GM19467 (cell line): Measurements from ENCODE around the gene LRBA.

Experiments used
- ATAC-seq: cut with Tn5 transposase; IDR thresholded peaks from one replicate; pipeline ENCODE4 v1.9.1; 2021; ENCODE audit warnings: mild to moderate bottlenecking, moderate library complexity; ENCODE audit not compliant: unreplicated experiment

Gene LRBA

DNA sequence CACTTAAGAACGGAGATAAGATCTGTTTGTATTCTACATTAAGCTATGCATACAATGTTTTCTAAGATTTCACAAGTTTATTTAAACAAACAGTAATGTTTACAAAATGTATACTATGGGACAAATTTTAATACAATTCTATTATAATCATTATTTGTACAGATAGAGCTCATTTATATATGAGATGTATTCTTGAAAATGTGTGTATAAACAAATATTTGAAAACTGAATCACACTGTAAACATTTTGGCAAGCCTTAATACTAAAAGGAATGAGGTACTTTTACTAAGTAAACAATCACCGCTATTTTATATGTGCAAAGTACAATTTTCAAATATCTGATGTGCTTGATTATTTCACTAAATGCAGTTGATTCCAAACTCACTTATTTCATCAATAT is 552.3 kb downstream of the LRBA start:
- ATAC-seq = no peak

DNA sequence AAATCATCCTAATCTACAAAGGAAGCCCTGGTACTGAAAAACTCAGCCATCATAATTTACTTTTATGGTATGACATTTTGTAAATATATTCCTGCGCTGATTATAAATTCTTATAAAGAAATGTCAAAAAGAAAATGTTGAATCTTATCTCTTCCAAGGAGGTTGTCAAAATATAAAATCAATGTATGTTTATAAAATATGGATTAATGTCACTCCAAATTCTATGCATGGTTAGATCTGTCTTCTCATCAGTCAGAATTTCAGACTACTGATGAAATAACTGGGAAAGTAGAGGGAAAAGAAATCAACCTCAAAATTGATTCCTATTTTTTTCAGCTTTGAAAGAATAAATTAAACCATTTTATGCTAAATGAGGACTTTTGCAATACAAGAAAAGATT is 553.1 kb downstream of the LRBA start:
- no peak for ATAC-seq

- no peak for ATAC-seq
These were observed 557.3 kb downstream of the LRBA start for GRCh38 chr4:150457802-150458201.

DNA sequence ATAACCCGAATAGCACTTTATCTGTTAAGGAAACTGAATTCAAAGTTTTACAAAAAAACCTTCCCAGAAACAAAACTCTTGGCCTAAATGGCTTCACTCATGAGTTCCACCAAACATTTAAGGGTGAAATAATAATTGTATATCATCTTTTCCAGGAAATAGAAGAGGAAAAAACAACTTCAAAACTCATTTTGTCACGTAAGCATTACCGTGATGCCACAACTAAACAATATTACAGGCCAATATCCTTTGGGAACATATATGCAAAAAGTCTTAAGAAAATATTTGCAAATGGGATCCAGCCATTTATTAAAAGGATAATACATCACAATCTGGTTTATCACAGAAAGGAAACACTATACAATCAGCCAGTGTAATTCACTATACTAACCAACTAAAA is 563.2 kb downstream of the LRBA start:
- ATAC-seq = no peak

- ATAC-seq = no peak
These were observed 567.7 kb downstream of the LRBA start for GRCh38 chr4:150447356-150447755.

DNA sequence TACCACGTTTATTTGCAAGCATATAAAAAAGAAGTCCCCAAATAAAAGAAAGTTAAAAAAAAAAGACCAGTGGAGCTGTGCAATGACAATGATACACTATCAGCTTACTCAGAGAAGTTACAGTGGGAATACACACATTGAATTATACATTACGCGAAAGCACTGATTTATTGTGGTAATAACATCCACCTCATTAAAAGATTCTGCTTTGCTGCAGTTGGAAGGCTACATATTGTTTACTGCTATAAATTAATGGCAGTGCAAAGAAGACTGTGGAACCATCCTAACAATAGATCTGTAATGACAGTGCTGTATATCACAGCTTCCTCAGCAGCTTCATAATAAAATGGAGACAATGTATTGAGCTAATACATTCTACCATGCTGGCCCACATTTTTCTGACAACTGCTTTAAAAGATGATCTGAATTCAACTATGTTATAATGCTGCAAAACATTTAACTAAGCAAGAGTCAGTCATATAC is 575.6 kb downstream of the LRBA start:
- ATAC-seq = no peak

DNA sequence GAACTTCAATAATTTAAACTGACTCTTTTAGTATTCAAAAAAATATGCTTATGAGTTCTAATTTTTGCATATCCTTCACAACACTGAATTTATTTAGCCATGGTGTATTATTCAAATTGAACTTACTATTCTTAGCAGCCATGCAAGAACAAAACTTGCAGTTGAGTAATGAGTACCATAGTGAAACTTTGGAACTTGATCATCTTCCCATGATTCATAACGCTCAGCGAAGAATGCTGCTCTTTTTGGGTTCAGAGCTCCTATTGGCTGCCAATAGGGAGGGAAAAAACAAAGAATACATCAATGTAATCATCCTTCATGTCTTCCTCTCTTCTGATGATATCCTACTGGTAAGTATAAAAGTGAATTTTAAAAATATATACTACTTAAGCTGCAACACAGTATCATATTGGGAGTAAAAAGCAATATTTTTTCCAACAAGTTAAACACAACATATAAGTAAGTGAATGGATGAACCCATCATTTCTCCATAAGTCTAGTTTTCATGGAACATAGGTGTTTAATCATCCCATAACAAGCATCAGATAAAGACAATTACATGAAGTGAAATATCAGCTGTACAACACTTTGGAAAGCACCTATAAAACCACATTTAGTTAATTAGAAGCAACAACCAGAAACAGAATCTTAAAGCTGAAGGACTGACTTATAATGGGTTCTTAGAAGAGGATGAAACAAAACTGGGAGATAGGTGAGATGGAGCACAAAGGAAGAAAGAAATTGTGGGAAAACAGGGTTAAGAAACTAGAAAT is 578.3 kb downstream of the LRBA start:
- no peak for ATAC-seq

- no peak for ATAC-seq
These were observed 583.9 kb downstream of the LRBA start for GRCh38 chr4:150431221-150431620.

- ATAC-seq = no peak
These were observed 589.9 kb downstream of the LRBA start for GRCh38 chr4:150425161-150425560.

GRCh38 chr4:150423503-150423902 is 591.6 kb downstream of the LRBA start:
- ATAC-seq = no peak

GRCh38 chr4:150423074-150423473 is 592.0 kb downstream of the LRBA start:
- ATAC-seq = no peak

- ATAC-seq = no peak
These were observed 593.5 kb downstream of the LRBA start for GRCh38 chr4:150421612-150422011.

GRCh38 chr4:150419939-150420338 is 595.1 kb downstream of the LRBA start:
- no peak for ATAC-seq

GRCh38 chr4:150418757-150419410 is 596.2 kb downstream of the LRBA start:
- no peak for ATAC-seq

- ATAC-seq = no peak
These were observed 599.9 kb downstream of the LRBA start for GRCh38 chr4:150415213-150415612.

DNA sequence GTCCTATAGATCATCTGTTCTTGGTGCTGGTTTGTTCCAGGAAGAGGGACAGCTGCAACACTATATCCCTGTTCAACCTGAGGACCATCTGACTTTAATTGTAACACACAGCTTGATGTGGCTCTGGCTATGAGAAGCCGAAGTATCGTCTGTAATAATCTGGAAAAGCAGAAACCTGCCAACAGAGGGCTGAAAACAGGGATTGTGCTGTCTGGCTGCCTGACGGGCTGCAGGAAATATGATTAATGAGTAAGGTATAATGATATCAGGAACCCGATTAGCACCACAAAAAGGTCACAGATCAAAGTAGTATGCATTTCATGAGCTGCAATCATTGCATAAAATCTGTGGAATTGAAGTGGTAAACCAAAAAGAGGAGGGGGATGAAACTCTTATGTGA is 603.6 kb downstream of the LRBA start:
- ATAC-seq = no peak

DNA sequence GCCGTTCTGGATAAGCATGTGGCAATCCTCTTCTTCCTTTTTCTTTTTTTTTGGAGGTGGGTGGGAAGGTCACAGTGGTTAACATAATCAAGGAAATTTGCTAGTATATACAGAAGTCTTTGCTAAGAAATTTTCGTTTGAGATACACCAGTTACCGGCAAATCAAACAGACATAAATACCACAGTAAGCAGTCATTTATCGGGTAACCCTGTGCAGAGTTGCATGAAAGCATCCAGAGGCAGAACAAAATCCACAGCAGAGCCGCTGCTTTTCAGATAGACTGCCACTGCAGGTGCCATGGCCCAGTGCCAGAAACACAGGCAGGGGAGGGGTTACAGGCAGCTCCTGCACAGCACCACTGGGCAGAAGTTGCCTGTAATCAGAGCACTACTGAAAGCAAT is 612.2 kb downstream of the LRBA start:
- ATAC-seq = peak; percentile 74

DNA sequence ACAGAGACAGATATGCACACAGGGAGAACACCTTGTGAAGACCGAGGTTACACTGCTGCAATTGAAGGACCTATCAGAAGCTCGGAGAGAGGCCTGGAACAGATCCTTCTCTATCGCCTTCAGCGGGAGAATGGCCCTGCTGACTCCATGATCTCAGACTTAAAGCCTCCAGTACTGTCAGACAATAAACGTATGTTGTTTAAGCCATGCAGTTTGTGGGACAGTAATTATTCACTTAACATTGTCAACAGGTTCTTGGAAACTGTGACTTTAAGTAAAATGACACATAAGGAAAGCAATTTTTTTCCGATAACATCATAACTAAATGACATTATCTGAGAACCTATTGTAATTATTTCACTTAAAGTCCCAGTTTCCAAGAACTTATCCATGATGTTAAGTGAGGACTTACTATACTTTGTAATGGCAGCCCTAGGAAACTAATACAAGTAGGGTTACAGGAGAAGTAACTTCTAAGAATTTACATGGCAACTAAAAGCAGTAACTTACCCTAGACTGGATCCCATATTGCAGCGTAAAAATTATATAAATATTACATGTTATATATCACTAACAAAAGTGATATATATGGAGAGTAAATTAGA is 613.9 kb downstream of the LRBA start:
- ATAC-seq = no peak

DNA sequence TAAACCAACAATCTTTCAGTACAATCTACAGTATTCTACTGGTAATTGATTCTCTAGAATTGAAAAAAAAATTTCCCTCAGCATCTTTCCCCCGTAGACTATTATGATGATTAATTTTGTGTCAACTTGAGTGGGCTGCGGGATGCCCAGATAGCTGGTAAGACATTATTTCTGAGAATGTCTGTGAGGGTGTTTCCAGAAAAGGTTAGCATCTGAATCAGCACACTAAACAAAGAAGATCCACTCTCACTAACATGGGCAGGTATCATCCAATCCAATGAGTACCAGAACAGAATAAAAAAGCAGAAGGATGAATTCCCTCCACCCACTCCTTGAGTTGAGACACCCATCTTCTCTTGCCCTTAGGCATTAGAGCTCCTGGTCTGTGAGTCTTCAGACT is 619.2 kb downstream of the LRBA start:
- ATAC-seq = no peak

DNA sequence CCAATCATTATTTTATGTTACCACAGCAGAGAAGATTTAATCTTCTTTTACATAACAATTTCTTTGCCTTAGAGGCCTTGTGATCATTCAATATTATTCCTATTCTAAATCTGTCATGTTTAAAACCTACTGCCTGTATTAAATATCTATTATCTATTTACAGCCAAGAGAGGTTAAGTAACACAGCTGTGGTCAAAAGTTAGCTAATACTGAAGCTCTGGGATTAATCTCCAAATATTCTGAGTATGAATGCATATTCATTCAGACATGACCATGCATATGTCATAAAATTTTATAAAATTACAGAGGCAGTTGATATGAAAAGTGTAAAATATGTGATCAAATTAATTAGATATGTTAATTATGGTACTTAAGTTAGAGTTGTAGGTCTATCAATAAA is 621.0 kb downstream of the LRBA start:
- no peak for ATAC-seq

DNA sequence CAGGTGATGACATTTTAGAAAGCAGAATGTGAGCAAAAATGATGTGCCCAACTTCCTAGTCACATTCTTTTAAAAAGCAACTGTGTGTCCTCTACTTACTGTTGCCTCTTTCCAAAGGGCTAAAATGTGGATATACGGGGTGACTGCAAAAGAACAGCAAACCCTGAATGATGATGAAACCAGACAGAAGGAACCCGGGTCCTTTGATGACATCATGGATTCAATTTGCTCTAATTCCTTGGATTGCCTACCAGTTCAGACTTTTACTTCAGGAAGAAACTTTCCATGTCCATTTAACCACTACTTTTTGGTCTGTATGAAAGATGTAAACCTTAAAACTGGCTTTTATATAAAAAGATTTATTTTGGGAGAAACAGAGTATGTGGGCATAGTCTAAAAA is 624.0 kb downstream of the LRBA start:
- no peak for ATAC-seq

- ATAC-seq = no peak
These were observed 624.6 kb downstream of the LRBA start for GRCh38 chr4:150390531-150390910.
